Neural progenitor cell (in vitro differentiated cells): ENCODE data around the gene CHMP1A.

Source experiments
- EZH2 ChIP-seq: fragments of 200-600 bp; sonication (generic); IDR thresholded peaks from 2 replicates; pipeline ENCODE4 v1.6.1; 2017; ENCODE audit warnings: antibody characterized with exemption, mild to moderate bottlenecking, moderate library complexity
- EZH2phosphoT487 ChIP-seq: fragments of 200-600 bp; sonication (generic); IDR thresholded peaks from 2 replicates; pipeline ENCODE4 v1.6.1; 2017; ENCODE audit warnings: antibody characterized with exemption
- TF ChIP-seq, protein P1 (sequence below): fragments of 200-600 bp; sonication (generic); IDR thresholded peaks from 2 replicates; pipeline ENCODE4 v1.5.1; 2017; ENCODE audit warnings: antibody characterized with exemption, mild to moderate bottlenecking

DNA sequence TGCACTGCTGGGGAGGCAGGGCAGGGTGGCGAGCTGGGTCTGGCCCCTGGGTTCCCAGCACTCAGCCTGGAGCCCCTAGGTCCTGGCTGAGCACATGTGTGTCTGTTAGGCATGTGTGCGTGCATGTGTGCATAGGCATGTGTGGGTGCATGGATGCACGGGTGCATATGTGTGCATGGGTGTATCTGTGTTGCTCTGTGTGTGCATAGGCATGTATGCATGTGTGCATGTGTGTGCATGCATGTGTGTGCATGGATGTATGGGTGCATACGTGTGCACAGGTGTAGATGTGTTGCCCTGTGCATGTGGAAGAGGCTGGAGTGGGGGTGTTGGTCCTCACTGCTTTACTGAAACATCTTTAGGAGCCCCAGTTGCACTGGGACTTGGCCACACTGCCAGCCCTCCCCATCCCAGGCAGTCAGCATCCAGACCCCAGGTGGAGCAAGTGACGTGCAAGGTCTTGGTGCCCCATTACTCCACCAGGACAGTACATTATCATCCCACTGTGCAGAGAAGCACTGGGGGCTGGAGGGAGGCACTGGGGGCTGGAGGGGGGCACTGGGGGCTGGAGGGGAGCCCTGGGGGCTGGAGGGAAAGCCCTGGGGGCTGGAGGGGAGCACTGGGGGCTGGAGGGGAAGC lies 54.4 kb downstream of the CHMP1A start:
- TF ChIP-seq, protein P1, sequence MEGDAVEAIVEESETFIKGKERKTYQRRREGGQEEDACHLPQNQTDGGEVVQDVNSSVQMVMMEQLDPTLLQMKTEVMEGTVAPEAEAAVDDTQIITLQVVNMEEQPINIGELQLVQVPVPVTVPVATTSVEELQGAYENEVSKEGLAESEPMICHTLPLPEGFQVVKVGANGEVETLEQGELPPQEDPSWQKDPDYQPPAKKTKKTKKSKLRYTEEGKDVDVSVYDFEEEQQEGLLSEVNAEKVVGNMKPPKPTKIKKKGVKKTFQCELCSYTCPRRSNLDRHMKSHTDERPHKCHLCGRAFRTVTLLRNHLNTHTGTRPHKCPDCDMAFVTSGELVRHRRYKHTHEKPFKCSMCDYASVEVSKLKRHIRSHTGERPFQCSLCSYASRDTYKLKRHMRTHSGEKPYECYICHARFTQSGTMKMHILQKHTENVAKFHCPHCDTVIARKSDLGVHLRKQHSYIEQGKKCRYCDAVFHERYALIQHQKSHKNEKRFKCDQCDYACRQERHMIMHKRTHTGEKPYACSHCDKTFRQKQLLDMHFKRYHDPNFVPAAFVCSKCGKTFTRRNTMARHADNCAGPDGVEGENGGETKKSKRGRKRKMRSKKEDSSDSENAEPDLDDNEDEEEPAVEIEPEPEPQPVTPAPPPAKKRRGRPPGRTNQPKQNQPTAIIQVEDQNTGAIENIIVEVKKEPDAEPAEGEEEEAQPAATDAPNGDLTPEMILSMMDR, result no peak
- no peak for TF ChIP-seq EZH2
- no peak for TF ChIP-seq EZH2phosphoT487
